ENCODE results near the gene TM9SF4.

GRCh38 chr20:32215147-32215546 lies 105.6 kb downstream of the TM9SF4 start:
- no peak for TF ChIP-seq RAD21 (IDR thresholded peaks at IDR 0.05; ENCODE audit: low read depth)
- no peak for TF ChIP-seq EP300 (IDR thresholded peaks at IDR 0.05; ENCODE audit: borderline replicate concordance)
- no peak for TF ChIP-seq FOXM1 (IDR thresholded peaks at IDR 0.05; ENCODE audit: borderline replicate concordance, low read depth)
- no peak for TF ChIP-seq CEBPB (IDR thresholded peaks at IDR 0.05)
- TF ChIP-seq TCF12 (IDR thresholded peaks at IDR 0.05; ENCODE audit: low read depth) = no peak
- TF ChIP-seq TAF1 (IDR thresholded peaks at IDR 0.05; ENCODE audit: low read depth) = no peak
- TF ChIP-seq MAX (IDR thresholded peaks at IDR 0.05) = no peak
- no peak for TF ChIP-seq CREB1 (IDR thresholded peaks at IDR 0.05; ENCODE audit: low read depth)
- no peak for TF ChIP-seq NFIC (IDR thresholded peaks at IDR 0.05)
- TF ChIP-seq REST (IDR thresholded peaks at IDR 0.05; ENCODE audit: low read depth) = no peak

All from Ishikawa (cell line).